Suppressor macrophage treated with lipopolysaccharide for 1 hour (primary cell): ENCODE measurements around the gene HEMGN.

Experiments
- DNase-seq, 3 donors: peaks; one replicate each; pipeline ENCODE4 v3.0.0-alpha.2; 2020 to 2022

Gene HEMGN

DNA sequence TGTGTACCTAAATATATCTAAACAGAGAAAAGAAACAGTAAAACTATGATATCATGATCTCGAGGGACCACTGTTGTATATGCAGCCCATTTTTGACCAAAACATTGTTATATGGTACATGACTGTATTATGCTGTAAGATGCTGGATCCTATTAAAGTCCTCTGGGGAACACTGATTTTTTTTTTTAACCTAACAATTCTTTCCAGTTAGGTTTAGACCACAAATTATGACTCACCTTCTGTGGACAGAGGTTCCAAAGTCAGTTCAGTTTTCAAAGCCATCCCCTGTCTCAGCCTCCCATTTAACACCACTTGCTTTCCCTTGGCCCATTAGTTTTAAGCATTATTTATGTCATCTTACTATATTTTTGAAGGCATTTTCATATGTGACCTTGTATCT, 42.8 kb downstream of the HEMGN start:
- no peak for DNase-seq

DNA sequence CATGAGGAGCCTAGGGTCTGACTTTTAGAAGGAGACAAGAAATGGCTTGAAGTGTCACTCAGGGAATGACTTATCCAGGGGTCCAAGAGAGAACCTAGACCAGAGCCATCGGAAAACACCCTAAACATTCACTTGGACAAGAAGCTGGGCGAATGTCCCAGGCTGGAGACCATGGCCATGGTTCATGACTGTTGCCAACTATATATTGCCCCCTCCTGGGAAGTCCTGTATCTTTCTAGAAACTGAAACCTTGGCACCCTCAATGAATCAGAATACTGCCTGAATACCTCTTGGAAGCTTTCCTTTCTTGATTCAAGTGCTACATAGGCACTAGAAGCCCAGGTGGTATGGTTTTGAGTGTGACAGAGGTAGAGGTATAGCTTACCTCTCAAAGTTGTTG, 45.6 kb downstream of the HEMGN start:
- DNase-seq: peak; percentile 36 to 63 (median 51)

DNA sequence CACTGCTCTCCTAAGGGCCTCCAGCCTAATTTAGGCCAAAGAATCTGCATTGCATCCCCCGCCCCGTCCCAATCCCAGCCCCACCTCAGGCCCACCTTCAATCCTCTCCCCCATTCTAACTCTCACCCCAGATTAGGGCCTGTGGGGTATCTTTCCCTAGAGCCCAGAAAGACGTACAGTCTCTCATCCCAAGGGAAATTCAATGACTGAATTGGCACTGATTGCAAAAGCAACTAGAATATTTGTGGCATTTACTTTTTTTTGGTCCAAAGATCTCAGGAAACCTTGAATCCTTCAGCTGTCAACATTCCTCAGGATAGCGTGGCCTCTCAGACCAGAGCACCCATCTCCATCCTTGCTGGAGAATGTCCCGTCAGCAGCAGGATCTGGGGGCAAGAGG, 46.2 kb downstream of the HEMGN start:
- no peak for DNase-seq

DNA sequence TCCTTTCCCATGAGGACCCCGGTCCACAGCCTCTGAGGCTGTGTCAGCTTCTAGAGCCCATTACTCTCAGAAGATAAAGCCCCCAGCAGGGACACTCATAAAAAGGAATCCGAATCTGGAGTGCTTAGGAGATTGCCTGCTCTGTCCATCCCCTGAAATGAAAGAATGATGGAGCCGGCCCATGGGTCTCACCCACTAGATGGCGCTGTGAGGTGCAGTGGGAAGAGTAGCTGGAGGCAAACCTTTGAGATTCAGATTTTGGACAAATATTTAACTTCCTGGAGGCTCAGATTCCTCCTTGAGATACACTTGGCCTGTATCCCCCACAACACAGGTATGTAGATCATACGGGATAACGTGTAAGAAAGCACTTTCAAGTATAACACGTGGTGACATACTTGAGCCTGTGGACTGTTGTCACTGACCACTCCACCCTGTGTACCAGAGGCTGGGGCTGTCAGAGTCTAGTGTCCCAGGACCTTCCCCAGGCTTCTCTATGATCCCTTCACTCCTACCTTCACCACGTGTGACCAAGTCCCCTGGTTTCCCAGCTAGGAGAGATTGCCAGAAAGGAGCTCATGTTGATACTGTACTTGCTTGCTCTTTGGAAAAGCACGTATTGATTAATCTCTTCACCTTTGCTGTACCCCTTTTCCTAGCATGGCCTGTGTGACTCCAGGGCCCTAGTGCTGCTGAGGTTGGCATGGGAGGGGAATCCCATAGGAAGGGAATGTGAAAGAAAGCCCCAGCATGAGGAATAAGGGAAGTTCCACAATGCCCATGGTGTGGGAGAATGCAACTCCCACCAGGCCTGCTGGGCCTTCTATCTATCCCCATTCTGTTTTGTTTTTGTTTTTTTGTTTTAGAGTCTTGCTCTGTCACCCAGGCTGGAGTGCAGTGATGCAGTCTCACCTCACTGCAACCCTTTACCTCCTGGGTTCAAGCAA, 47.8 kb downstream of the HEMGN start:
- peak; percentile 70 to 86 (median 82) for DNase-seq

DNA sequence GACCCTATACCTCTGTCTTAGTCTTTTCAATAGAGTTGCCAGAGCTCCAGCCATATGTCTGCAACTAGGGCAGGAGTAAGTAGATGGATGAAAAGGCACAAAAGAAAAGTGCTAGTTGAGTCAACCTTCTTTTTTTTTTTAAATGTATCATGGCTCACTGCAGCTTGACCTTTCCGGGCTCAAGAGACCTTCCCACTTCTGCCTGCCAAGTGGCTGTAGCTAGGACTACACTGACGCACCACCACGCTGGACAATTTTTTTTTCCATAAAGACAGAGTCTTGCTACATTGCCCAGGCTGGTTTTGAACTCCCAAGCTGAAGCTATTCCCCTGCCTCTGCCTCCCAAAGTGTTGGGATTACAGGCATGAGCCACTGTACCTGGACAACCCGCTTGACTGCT, 57.6 kb downstream of the HEMGN start:
- no peak for DNase-seq
